PC-9 (cell line): ENCODE results near the gene GLRB. TPM values are rescaled to one million over a fixed set of nuclear protein-coding genes. Genes with fewer than 3 reads are reported as not detected.

Source experiments
- BruUV-seq: library from RNA; stranded (reverse); fragments of 400-500 nt; replicated peaks from 2 replicates; lab custom pipeline; 2021; lab: Mats Ljungman, UMichigan
- CTCF ChIA-PET: fragments of 300-600 bp; sonication (Branson Sonifier 250); formaldehyde crosslinking; loops from one replicate; lab custom pipeline; 2022; ENCODE audit warnings: antibody characterized with exemption; lab: Charles Lee
- POLR2A ChIA-PET: fragments of 300-600 bp; sonication (Branson Sonifier 250); formaldehyde crosslinking; loops from one replicate; lab custom pipeline; 2022; ENCODE audit warnings: antibody characterized with exemption; ENCODE audit not compliant: unreplicated experiment; lab: Charles Lee
- DNase-seq, 2 experiments: peaks; one replicate each; pipeline versions ENCODE4 v3.0.0 to v3.0.0-alpha.2; 2015 to 2022; ENCODE audit warnings: mixed read lengths in 1 of 2
- H2AFZ ChIP-seq: fragments of 200-600 bp; sonication (generic); 2 replicates; pipeline ENCODE4 v1.8.1; 2017; ENCODE audit warnings: antibody characterized with exemption
- H3F3A ChIP-seq: fragments of 200-600 bp; sonication (generic); 2 replicates; pipeline ENCODE4 v1.8.1; 2017; ENCODE audit warnings: antibody characterized with exemption, mild to moderate bottlenecking, low read depth; ENCODE audit not compliant: insufficient read depth
- H3K27ac ChIP-seq: fragments of 200-600 bp; sonication (generic); 2 replicates; pipeline ENCODE4 v1.6.1; 2016; ENCODE audit warnings: mixed run types
- H3K27me3 ChIP-seq: fragments of 200-600 bp; sonication (generic); 2 replicates; pipeline ENCODE4 v1.6.1; 2016; ENCODE audit warnings: low read depth, mixed run types; ENCODE audit not compliant: insufficient read depth
- H3K36me3 ChIP-seq: fragments of 200-600 bp; sonication (generic); 2 replicates; pipeline ENCODE4 v1.6.1; 2016; ENCODE audit warnings: low read depth, mixed run types
- H3K4me1 ChIP-seq: fragments of 200-600 bp; sonication (generic); replicated peaks from 2 replicates; pipeline ENCODE4 v1.6.1; 2016; ENCODE audit warnings: mixed run types; ENCODE audit not compliant: insufficient read depth
- H3K4me2 ChIP-seq: fragments of 200-600 bp; sonication (generic); 2 replicates; pipeline ENCODE4 v1.6.1; 2017; ENCODE audit warnings: mixed run types
- H3K4me3 ChIP-seq: fragments of 200-600 bp; sonication (generic); 2 replicates; pipeline ENCODE4 v1.6.1; 2016; ENCODE audit warnings: mixed run types
- H3K79me2 ChIP-seq: fragments of 200-600 bp; sonication (generic); 2 replicates; pipeline ENCODE4 v1.6.1; 2017; ENCODE audit warnings: low read depth, mixed run types
- H3K9me2 ChIP-seq: fragments of 200-600 bp; sonication (generic); 2 replicates; pipeline ENCODE4 v1.8.1; 2017; ENCODE audit warnings: mild to moderate bottlenecking; ENCODE audit not compliant: insufficient read depth
- H3K9me3 ChIP-seq: fragments of 200-600 bp; sonication (generic); 2 replicates; pipeline ENCODE4 v1.8.1; 2016; ENCODE audit warnings: low read depth; ENCODE audit not compliant: insufficient read depth
- H4K20me1 ChIP-seq: fragments of 200-600 bp; sonication (generic); 2 replicates; pipeline ENCODE4 v1.8.1; 2017; ENCODE audit not compliant: insufficient read depth
- CTCF ChIP-seq: fragments of 200-600 bp; sonication (generic); conservative IDR thresholded peaks from 2 replicates; pipeline ENCODE4 v1.6.1; 2017; ENCODE audit warnings: mixed run types, antibody characterized with exemption, mild to moderate bottlenecking, moderate library complexity
- EZH2 ChIP-seq: fragments of 200-600 bp; sonication (generic); IDR thresholded peaks from 2 replicates; pipeline ENCODE4 v1.8.0; 2017; ENCODE audit warnings: antibody characterized with exemption, low read depth
- intact Hi-C: fragments of 100-400 bp; cut with micrococcal nuclease; formaldehyde crosslinking; loops from one replicate; pipeline ENCODE4 v1.10.0; 2022; ENCODE audit not compliant: unreplicated experiment
- total RNA-seq: library from RNA; stranded (reverse); gene quantifications from 2 replicates; pipeline ENCODE4 v1.2.3, GENCODE V29; 2021

Gene GLRB
- total RNA-seq, 1 experiment from 2014 or later = 7.0 TPM

GRCh38 chr4:157220371-157220881 is 144.5 kb downstream of the GLRB start, which contains the start of gene GRIA2:
Gene GRIA2, plus strand, starts transcription at chr4:157220728. Its CDS starts 315 bp downstream, at chr4:157221043.
- Histone ChIP-seq H4K20me1 (no peaks in the 10 kb centered on the region), H3K27ac (no peak within 1 kb of the TSS), H3F3A (no peaks in the 10 kb centered on the region), H2AFZ (no peak within 1 kb of the TSS), H3K4me2 (peak within 1 kb of the TSS; percentile 53; the same call in 1 of the 2 replicates), H3K4me1 (no peaks in the 10 kb centered on the region), H3K36me3 (no peaks in the 10 kb centered on the region), H3K79me2 (no peaks in the 10 kb centered on the region), H3K4me3 (no peak within 1 kb of the TSS; the same call in 1 of the 2 replicates), H3K27me3 (no peaks in the 10 kb centered on the region), H3K9me2 (no peaks in the 10 kb centered on the region), H3K9me3 (no peaks in the 10 kb centered on the region)
- DNase-seq = peak in 1 of 2 experiments; percentile 72
- BruUV-seq = no TSS peak
- TF ChIP-seq CTCF = no peak
- no peak for TF ChIP-seq EZH2
- intact Hi-C loops = loop anchor here (10.0 kb wide), 1 partner anchor 954 kb away; the partner anchor contains the start of gene GASK1B
- CTCF ChIA-PET = interaction anchor here (0.7 kb wide), 1 partner anchor 595 kb away, joined by 3 read pairs; no protein-coding TSS in a partner anchor
- POLR2A ChIA-PET = interaction anchor here (0.6 kb wide), 1 partner anchor 112 kb away, joined by 3 read pairs; no protein-coding TSS in a partner anchor

- H3K4me3 ChIP-seq = no peak overlapping the region
- no peaks in the 10 kb centered on the region for H3K36me3 ChIP-seq
- no peaks in the 10 kb centered on the region for H3F3A ChIP-seq
- H3K27ac ChIP-seq = no peak overlapping the region
- no peaks in the 10 kb centered on the region for H3K9me2 ChIP-seq
- H3K4me2 ChIP-seq = no peak overlapping the region
- intact Hi-C loops = loop anchor here (10.0 kb wide), 1 partner anchor 953 kb away; the partner anchor contains the start of gene GASK1B
- no peak overlapping the region for H2AFZ ChIP-seq
- H3K79me2 ChIP-seq = no peaks in the 10 kb centered on the region
- no peak for TF ChIP-seq EZH2
- no peaks in the 10 kb centered on the region for H4K20me1 ChIP-seq
- no peak for DNase-seq
- H3K4me1 ChIP-seq = no peaks in the 10 kb centered on the region
- no peaks in the 10 kb centered on the region for H3K27me3 ChIP-seq
- POLR2A ChIA-PET = interaction anchor here (0.6 kb wide), 1 partner anchor 550 kb away, joined by 4 read pairs; no protein-coding TSS in a partner anchor
- H3K9me3 ChIP-seq = no peaks in the 10 kb centered on the region
- CTCF ChIA-PET = no interaction called here
- BruUV-seq = no TSS peak
These were observed 145.5 kb downstream of the GLRB start for GRCh38 chr4:157221426-157221894.

Other genes with a start within 250 kb of the GLRB start
- gene PDGFC, start 104.4 kb upstream of the GLRB start, total RNA-seq = 28.7 and 33.1 TPM in 2 replicates
- not detected in 2 replicates for gene GRIA2, start 144.6 kb downstream of the GLRB start, total RNA-seq